Measurements from ENCODE around the gene TMEM200B.
"Not testable (repeated sequence)": the region's sequence is repeated elsewhere in the genome, so short reads cannot be mapped to it uniquely, and the experiment has no call there.

The TMEM200B gene

GRCh38 chr1:29123887-29124365 is at the start of gene TMEM200B:
TMEM200B (minus strand) TSS chr1:29123903; CDS start chr1:29121828, 2,075 bp downstream.
- no peak for DNase-seq (ENCODE audit: low read depth, low spot score)

DNA sequence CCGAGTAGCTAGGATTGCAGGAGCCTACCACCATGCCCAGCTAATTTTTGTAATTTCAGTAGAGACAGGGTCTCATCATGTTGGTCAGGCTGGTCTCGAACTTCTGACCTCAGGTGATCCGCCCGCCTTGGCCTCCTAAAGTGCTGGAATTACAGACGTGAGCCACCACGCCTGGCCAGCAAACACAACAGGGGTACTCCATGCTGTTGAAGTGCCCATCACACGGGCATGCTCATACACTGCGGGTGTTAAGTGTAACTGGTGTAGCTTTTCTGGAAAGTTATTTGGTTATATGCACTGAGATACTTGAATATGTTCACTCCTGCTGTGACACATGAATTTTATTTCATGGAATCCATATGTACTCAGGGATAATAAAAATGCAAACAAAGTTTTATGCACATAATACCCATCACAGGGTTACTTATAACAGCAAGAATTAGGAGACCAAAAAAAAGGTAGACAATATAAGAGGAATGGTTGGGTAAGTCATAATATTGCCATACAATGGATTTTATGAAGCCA is 48.8 kb upstream of the TMEM200B start:
- no peak for DNase-seq (ENCODE audit: low read depth, low spot score)

GRCh38 chr1:29171521-29171920 is 47.8 kb upstream of the TMEM200B start:
- DNase-seq (ENCODE audit: low read depth, low spot score) = no peak

- no peak for DNase-seq (ENCODE audit: low read depth, low spot score)
Observed at GRCh38 chr1:29171089-29171488, 47.4 kb upstream of the TMEM200B start.

GRCh38 chr1:29169976-29170375 is 46.3 kb upstream of the TMEM200B start:
- DNase-seq (ENCODE audit: low read depth, low spot score) = no peak

- no peak for DNase-seq (ENCODE audit: low read depth, low spot score)
Observed at GRCh38 chr1:29167904-29168303, 44.2 kb upstream of the TMEM200B start.

DNA sequence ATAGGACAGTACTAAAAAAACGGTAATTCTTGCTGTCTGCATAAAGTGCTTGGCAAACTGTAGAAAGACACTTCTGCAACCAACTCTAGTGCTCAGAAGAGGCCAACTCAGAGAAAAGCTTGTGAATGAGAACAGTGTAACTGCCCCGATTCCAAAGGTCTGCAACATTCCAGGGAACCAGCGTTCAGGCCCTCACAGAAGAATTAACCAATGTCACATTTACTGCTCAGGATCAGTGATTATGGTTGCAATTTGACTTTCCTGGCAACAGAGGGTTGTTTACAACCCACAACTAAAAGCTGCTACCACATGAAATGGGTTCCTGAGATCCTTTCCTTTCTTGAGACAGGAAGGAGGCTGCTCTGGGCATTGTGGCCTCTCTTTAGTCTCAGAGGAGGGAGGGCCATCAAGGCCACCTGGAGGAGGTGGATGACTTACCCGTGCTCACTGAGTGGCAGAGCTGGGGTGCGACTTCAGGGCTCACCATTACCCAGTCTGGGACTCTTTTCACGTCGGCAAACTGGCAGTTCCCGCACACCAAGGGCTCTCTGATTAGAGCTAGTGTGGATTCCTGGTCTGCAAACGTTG is 42.7 kb upstream of the TMEM200B start:
- DNase-seq (ENCODE audit: low read depth, low spot score) = no peak

GRCh38 chr1:29164588-29164987 is 40.9 kb upstream of the TMEM200B start:
- DNase-seq (ENCODE audit: low read depth, low spot score) = no peak

- no peak for DNase-seq (ENCODE audit: low read depth, low spot score)
Observed at GRCh38 chr1:29162476-29163138, 38.9 kb upstream of the TMEM200B start.

DNA sequence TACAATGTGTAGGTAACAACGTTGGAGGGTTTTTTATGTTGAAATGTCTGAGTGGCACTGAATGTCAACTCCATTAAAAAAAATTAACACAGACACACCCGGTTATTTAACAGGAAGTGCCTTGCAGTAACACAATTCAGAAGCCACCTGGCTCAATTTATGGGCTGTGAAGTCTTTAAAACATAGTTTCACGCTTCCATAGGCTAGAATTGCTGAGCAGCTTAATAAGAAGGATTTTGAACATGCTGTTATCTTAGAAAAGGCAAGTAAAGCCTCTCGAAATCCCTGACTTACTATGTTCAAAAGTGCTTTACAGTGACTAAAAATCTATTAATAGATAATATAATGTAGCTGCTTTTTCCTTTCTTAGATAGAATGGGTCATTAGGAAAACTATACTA is 38.3 kb upstream of the TMEM200B start:
- DNase-seq (ENCODE audit: low read depth, low spot score) = no peak

- DNase-seq (ENCODE audit: low read depth, low spot score) = no peak
Observed at GRCh38 chr1:29159773-29160172, 36.1 kb upstream of the TMEM200B start.

DNA sequence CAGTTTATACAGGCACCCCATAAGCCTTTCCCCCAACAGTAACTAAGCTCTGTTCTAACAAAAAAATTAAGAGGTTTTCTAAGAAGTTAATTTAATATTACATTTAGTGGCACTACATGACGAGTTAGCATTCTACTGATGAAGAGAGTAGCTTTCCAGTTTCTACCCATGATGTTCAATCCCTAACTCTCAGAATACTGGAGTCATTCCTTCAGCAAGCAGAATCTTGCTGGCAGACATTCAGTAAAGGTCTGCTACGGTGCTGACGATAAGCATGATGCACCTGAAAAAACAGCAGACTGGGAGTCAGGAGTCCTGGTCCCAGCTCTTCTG is 33.5 kb upstream of the TMEM200B start:
- no peak for DNase-seq (ENCODE audit: low read depth, low spot score)

DNA sequence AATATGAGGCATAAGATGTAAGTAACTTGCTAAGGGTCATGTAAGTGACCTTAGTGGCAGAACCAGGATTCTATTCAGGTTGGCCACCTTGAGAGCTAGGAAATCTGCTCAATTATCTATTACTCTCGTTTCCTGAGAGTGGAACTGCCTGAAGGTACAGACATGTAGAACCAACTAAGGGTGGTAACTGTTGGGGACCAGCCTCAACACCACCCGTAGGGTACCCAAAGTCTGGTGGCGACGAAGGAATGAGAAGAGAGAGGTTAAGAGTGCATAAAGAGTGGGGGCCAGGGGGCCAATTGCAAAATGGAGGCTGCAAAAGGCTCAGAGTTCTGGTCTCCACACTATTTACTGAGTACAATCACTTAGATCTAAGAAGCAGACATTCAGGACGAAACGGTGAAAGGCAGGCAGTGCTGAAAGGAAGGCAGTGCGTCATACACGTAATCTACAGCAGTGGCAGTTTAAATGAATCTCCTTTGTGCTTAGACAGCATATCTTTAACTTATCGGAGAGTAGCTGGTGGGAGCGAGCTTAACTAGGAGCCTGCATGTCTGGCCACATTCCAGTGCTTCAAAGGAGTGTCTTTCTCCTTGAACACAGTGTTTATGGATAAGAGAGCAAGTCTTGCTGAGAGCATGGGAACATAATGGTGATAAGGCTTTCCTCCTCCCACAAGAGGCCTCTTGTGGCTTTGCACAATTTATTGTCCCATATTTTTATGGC is 33.0 kb upstream of the TMEM200B start:
- DNase-seq (ENCODE audit: low read depth, low spot score) = no peak

GRCh38 chr1:29152046-29152805 is 28.5 kb upstream of the TMEM200B start:
- no peak for DNase-seq (ENCODE audit: low read depth, low spot score)

DNA sequence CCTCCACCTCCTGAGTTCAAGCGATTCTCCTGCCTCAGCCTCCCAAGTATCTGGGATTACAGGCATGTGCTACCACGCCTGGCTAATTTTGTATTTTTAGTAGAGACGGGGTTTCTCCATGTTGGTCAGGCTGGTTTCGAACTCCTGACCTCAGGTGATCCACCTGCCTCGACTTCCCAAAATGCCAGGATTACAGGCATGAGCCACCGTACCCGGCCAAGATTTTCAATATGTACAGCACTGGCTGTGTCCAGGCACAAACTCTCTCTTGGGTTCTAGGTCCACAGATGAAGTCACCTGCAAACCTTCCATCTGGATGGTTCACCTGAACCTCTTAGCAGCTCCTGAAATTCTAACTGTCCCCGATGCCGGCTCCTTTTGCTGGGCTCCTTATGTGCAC is 26.6 kb upstream of the TMEM200B start:
- not testable (repeated sequence) for DNase-seq (ENCODE audit: low read depth, low spot score)

- DNase-seq (ENCODE audit: low read depth, low spot score) = no peak
Observed at GRCh38 chr1:29148656-29149491, 25.2 kb upstream of the TMEM200B start.

DNA sequence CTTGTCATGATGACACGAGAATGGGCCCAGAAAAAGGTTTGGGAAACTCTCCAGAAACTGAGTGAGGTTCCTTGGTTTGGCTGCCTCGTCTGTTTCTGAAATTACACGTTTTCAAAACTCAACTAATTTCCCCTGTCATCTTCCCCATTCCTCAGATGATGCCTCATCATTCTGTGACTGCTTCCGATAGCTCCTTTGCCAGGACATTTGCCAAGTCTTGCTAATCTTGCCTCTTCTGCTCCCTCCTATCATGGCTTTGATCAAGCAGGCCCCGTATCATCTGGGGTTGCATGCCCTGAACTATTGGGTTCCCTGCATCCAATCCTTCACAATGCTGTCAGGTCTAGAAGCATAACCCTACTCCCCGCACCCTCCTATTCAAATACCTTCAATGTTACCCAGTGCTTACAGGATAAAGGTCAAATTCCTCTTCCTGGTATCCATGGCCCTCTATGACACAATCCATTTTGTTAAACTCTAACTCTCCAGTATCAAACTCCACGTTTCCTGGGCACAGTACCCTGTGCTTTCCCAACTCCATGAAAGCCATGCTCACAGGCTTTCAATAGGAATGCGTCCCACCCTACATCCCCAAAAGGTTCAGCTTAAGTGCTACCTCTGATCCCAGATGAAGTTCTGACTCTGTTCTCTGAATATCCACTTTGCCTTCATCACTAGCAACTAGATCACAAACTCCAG is 22.2 kb upstream of the TMEM200B start:
- DNase-seq (ENCODE audit: low read depth, low spot score) = no peak

DNA sequence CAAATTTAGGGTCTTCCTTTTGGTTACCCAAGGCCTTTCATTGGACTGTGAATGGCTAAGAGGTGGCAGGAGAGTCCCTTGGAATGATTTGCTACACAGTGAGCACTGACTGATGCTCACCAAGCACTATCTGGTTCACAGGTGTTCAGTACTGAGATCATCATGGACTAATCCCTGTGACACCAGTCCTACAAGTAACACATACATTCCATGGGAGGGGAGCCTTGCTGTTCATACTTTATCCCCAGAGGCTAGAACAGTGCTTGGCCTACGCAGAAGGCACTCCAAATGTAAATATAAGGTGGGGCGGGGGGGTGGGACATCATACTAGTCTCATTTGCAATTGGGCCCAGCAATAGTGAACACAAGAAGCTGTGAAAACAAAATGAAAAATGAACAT is 20.5 kb upstream of the TMEM200B start:
- DNase-seq (ENCODE audit: low read depth, low spot score) = no peak

DNA sequence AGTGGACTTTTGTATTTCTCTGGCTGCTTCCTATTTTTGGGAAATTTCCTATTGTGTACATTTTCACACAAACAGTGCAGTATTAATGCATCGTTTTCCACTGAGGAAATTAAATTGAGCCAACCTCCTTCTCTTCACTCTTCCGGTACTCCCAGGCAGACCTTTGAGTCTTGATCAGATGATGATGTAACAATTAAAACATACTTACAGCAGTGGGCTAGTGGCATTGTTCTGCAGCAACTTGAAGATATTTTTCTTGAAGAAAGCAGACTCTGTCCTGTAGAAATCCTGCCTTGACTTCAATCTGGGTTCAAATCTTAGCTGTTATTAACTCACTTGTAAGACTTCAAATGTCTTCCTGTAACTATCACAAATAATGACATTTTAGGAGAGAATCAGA is 19.0 kb upstream of the TMEM200B start:
- DNase-seq (ENCODE audit: low read depth, low spot score) = no peak

DNA sequence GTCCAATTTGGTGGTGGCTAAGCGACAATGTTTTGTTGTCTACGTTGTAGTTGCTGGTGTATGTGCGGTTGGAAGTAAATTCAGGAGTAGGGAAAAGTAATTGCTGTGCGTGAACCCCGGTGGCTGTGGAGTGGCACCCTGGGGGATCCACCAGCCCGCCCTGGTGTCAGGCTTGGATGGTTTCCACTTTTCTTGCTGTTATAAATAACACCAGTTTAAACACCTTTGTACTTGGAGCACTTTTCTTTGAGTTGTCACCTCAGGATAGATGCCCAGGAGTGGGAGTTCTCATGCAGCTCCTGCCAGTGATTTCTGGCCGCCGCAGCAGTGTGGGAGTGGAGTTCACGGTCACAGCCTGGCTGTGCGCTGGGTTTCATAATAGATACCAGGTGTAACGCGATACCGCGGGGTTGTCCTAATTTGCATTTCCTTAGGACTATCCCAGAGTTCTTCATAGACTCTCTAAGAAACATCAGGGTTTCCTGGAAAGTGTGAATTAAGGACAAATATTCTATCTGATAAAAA is 12.8 kb upstream of the TMEM200B start:
- DNase-seq (ENCODE audit: low read depth, low spot score) = no peak
